ENCODE data around the gene CFAP57.

GRCh38 chr1:43267818-43268425 is 95.8 kb downstream of the CFAP57 start:
- TF ChIP-seq POLR2A (IDR thresholded peaks at IDR 0.05) (no peak), CTCF (IDR thresholded peaks at IDR 0.05) (no peak)

Data from Peyer's patch (tissue), 4 donors.